GM12801 (cell line): Measurements from ENCODE around the gene GADL1.

ENCODE experiments used
- TF ChIP-seq, protein P1 (sequence below): IDR thresholded peaks from one replicate; pipeline ENCODE4 v1.5.1; 2011; ENCODE audit warnings: control low read depth; ENCODE audit not compliant: insufficient read length; ENCODE audit errors: extremely low read depth

Gene GADL1

DNA sequence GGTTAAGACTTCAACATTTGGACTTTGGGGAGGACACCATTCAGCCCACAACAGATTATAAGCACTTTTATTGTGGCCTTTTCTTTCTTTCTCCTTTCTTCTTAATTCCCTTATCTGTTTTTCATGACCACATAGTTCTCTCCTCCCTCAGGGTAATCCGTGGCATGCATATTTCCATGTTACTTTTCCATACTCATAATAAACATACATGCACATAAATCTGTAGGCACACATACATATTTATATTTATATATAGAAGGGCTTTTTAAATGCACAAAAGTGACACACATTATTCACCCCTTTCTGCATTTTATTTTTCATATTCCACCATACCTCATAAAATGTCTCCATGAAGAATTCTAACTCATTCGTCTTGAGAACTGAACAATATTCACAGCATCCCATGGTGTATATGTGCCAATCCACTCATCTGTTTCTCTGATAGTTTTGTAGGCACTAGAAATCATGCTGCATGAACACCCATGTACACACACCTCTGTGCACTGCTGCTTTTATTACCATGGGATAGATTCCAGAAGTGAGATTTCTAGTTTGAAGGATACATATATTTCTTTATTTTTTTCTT lies 38.1 kb upstream of the GADL1 start:
- TF ChIP-seq, protein P1, sequence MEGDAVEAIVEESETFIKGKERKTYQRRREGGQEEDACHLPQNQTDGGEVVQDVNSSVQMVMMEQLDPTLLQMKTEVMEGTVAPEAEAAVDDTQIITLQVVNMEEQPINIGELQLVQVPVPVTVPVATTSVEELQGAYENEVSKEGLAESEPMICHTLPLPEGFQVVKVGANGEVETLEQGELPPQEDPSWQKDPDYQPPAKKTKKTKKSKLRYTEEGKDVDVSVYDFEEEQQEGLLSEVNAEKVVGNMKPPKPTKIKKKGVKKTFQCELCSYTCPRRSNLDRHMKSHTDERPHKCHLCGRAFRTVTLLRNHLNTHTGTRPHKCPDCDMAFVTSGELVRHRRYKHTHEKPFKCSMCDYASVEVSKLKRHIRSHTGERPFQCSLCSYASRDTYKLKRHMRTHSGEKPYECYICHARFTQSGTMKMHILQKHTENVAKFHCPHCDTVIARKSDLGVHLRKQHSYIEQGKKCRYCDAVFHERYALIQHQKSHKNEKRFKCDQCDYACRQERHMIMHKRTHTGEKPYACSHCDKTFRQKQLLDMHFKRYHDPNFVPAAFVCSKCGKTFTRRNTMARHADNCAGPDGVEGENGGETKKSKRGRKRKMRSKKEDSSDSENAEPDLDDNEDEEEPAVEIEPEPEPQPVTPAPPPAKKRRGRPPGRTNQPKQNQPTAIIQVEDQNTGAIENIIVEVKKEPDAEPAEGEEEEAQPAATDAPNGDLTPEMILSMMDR = no peak

DNA sequence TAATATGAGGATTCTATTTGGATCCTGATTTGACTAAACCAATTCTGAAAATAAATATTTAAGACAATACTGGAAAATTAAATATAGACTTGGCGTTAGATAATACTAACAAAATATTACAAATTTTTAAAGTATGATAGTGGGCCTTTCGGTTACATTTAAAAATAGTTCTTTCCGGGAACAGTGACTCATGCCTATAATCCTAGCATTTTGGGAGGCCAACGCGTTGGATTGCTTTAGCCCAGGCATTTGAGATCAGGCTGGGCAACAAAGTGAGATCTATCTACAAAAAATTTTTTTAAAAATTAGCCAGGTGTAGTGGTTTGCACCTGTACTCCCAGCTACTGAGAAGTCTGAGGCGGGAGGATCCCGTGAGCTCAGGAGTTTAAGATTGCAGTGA lies 30.3 kb upstream of the GADL1 start:
- TF ChIP-seq, protein P1 = no peak

DNA sequence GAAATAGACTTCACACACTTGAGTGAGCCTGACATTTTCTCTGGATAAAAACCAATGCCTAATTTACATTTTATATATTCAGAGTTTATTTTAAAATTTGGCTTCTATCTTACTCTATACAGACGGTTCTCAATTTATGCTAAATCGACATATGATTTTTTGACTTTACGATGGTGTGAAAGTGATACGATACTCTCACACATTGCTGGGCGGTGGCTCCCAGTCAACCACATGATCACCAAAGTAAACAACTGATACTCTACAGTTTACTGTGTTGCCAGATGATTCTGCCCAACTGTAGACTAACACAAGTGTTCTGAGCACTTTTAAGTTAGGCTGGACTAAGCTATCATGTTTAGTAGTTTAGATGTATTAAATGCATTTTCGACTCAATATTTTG lies 25.1 kb upstream of the GADL1 start:
- TF ChIP-seq, protein P1 = no peak

DNA sequence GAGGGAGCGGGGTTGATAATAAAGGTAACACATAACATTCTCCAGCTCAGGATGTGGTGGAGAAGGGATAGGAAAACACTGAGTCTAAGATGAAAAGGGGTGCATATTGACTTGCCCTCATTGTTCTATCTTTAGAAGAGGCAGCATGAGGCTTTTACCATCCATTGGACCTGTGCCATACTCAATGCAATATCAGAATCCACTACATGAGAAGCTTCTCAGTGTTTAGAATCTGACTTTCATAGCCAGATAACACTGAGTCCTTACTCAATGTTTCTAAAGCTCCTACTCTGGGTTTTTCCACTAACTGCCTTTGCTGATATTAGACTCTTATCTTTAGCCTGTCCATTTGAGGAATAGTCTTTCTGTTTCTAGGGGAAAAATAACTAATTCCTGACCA lies 24.3 kb upstream of the GADL1 start:
- TF ChIP-seq, protein P1 = no peak

DNA sequence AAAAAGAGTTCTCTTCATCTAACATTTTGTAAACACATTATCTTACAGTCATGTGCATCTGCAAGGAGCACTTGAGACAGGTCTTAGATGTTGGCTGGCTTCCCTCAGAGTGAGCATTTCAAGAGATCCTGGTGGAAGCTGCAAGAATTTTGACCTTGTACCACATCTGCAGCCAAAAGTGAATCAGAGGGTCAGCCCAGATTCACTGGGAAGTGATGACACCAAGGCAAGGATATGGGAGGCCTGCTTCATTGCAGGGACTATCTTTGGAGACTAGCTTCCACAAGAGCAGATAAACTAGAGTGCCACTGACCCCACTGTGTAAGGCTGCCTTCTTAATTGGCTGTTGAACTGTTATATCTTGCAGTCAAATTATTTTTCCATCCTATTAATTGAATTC lies 21.3 kb upstream of the GADL1 start:
- TF ChIP-seq, protein P1 = no peak

DNA sequence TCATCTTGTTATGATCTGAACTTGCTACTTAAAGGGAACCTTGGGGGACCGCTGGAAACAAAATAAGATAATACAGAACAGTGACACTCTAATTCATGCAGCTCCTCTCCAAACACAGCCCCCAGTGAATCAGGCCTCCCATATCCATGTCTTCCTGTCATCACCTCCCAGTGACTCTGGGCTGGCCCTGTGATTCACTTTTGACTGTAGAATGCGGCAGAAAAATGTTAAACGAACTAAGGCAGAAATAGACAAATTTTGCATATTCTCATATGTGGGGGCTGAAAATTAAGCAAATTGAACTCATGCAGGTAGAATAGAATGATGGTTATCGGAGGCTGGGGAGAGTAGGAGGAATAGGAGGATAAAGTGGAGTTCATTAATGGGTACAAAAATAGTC lies 20.2 kb upstream of the GADL1 start:
- TF ChIP-seq, protein P1 = no peak

DNA sequence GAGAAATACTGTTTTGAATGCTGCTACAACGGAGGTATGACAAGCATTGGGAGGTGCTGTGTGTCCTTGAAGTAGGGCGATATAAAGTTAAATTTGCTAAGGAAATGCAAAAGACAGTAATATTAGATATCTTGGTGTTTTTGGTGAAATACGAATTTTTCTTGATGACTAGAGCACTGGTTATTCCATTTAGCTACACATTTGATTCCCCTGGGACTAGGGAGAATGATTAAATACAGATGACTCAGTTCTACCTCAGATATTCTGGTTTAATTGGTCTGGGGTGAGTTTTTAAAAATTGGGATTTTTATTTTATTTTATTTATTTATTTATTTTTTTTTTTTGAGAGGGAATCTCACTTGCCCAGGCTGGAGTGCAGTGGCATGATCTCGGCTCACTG lies 18.7 kb upstream of the GADL1 start:
- TF ChIP-seq, protein P1 = no peak

DNA sequence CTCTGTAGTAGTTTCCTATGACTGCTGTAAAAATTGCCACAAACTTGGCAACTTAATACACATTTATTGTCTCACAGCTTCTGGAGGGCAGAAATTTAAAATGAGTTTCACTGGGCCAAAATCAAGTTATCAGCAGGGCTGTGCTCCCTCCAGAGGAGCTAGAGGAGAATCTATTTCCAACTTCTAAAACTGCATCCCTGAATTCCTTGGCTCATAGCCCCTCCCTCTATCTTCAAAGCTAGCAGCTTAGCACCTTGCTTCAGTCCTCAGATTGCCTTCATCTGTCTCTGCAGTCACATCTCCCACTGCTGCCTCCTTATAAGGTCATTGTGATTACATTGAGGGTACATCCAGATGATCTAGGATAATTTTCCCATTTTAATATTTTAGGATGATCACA lies 17.8 kb upstream of the GADL1 start:
- TF ChIP-seq, protein P1 = no peak
